Measurements from ENCODE around the gene RILP.

RILP gene

DNA sequence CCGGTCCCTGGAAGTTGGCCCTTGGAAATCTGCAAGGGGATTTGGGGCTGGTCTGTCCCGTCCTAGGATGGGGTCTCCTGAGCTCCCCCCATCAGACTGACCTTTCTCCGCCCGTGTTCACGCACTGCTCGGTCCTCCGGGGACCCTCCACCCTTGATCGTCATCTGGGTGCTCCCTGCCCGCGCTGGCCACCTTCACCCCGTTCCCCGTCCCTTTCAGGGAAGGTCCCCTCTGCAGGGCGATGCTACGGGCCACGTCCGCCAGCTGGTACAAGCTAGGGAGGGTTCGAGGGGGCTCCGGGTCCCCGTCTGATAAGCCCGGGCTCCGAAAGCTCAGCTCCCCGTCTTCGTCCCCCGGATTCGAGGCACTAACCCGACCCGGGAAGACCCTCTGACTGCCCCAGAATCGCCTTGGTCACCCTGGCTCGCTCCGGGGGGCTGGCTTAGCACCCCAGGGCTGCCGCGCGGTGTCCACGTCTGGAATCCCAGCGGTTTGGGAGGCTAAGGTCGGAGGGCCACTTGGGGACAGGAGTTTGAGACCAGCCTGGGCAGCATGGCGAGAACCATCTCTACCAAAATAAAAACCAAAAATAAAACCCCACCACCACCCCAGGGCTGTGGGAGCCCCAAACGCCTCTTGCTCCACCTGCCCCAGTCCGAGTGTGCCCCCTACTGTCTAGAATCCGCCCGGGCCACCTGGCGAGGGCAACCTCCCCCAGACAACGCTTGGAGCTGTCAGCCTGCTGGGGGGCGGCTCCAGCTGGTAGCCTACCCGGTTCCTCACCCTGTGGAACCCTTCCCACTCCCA lies 20.0 kb downstream of the RILP start:
- DNase-seq (ENCODE audit: low read depth), result no peak

DNA sequence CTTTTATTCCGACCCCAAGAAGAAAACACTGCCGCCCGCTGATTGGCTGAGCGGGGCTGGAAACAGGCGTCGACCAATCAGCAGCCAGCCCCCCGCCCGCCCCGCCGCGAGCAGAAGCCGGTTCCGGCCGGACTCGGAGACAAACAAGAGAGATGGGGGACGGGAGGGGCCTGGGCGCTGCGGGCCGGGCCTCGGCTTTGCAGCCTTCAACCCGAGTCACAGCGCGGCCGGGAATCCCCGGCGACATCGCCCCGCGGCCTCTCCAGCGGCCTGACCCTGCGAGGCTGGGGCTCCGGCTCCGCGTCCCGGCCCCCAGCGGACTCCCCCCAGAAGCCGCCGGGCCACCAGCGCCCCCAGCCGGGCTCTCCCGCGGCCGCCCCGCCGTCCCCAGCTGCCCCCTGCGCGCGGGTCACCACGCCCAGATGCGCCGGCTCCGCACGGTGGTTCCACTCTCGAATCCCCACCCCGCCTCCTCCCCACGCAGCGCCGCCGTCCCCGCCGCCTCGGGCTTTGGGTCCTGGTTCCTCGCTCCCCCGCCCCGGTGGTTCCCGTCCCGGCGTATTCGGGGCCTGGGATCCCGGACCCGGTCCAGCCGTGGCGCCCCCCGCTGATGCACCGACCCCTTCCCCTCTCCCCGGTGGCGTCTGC lies 20.7 kb downstream of the RILP start:
- peak; percentile 77 for DNase-seq (ENCODE audit: low read depth)

DNA sequence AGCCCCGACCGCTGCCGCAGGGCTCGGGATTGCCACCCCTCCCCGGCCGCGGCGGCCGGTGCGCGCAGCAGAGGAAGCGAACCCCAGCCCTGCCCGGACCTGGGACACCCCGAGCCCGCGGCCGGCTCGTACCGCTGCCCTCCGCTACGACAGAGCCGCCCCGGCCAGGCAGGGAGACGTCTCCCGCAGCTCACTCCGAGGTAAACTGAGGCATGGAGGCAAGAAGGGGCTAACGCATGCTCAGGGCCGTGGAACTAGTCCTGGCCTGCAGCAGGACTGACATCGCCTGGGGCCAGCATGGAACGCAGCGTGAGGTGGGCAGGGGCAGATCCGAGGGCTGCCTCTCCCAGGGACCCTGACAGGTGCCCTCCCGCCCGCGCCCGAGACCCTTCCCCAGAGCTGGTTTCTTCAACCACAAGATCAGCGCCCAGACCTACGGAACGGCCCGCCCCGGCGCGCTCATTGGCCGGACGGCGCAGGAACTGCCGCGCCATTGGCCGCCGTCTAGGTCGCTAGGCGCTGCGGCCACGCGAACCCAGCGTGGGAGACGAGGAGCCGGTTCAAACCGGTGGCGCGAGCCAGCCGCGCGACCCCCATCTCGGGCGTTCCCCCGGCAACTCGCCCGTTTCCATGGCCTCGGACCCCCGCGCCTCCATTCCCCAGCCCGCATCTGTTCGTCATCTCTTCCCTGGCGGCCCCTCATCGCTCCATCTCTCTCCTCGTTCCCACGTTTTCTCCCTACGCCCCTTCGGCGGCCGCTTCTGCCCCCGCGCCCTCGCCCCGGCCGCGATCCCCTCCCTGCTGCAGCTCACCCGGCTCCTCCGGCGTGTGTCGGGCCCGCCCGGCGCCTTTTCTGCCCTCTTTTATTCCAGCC lies 21.4 kb downstream of the RILP start, which contains the start of gene SLC43A2:
TSS of gene SLC43A2 (minus strand) at position 853 of the 874 bp plus-strand sequence. CDS start 960 bp downstream, outside the sequence.
- DNase-seq (ENCODE audit: low read depth), result no peak

DNA sequence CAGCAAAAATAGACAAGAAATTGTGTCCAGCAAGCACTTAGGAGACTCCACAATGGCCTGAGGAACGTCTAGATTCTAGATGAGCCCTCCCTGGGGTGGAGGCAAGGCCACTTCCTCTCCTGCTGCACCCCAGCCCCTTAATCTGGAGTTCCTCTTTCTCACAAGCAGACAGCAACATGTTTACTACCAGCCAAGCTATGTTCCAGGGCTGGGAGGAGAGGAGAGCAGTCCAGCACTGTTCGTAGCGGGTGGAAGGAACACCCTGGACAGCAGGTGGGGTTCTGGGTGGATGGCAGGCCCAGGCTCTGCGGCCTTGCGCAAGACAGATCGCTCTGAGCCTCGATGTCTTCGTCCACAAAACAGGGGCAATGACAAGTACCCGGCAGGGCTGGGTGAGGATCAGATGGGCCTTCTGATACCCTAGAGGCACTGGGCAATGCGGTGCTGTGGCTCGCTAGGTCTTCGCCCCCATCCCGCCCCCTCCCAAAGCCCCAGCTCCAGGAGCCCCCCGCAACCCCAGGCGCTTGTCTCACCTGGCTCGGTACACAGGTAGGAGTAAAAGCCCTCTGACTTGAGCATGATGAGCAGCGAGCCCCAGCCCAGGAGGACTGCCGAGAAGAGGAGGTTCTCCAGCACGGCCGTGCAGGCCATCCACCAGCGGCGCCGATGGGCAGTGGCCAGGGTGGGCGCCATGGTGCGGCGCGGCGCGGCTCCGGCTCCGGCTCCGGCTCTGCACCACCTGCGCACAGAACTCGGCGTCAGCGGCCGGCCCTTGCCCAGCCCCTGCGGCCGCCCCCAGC lies 22.3 kb downstream of the RILP start:
- DNase-seq (ENCODE audit: low read depth), result no peak

DNA sequence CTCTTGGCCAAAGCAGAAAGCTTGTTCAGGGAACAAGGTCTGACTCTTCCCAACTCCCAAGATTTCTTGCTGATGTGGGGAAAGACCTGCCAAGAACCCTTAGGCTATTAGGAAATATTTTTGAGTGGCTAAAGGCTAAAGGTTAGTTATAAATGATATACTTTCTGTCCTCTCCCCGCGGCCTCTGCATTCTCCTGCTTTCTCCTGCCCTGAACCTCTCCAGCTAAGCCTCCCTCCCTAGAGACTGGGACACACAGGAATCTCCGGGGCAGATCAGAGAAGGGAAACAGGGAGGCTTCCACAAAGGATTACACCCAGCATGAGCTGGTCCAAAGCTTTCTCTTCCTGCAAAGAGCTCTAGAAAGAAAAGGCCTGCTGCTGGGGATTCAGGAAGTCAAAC lies 23.3 kb downstream of the RILP start:
- no peak for DNase-seq (ENCODE audit: low read depth)

DNA sequence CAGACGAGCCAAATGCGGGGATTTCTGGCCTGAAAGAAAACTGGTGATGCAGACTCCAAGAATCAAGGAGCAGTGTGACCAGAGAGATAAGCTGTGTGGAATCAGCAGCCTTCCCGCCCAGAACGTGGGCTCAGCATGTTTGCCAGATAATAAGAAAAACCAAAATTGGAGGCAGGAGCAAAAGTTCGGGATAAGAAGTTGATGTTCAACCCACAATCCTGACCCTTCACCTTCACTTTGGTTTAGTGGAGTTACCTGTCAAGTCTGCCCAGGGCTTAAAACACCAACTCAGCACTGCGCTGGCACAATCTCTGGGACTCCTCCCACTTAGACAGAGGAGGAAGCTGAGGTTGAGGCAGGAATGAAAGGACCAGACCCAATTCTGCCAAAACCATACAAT lies 24.1 kb downstream of the RILP start:
- DNase-seq (ENCODE audit: low read depth), result no peak

DNA sequence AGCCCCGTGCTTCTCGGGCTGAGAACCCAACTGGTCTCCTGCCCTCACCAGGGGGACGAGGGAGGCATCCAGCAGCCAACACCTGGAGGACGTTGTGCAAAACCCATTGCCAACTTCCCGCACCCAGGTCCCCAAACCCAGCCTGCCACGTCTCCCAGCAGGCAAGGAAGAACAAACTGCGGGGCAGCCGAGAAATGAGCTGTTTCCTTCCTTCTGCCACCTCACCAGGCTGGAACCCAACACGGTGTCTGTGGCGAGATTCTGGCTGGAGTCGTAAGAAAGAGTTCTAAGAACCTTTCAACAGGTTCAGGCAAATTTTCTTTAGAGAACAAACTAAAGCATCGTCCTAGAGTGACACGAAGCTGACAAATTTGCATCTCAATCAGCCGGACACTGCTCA lies 24.6 kb downstream of the RILP start:
- DNase-seq (ENCODE audit: low read depth), result no peak

DNA sequence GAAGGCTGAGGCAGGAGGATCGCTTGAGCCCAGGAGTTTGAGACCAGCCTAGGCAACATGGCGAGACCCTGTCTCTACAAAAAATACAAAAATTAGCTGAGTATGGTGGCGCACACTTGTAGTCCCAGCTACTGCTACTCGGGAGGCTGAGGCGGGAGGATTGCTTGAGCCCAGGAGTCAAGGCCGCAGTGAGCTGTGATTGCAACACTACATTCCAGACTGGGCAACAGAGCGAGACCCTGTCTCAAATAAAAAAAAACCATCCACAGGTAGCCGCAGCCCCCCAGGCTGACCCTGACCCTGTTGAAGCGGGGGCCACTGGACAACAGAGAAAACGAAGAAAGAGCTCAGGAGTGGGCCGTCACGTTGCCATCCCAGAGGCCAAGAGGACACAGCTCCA lies 25.0 kb downstream of the RILP start:
- DNase-seq (ENCODE audit: low read depth), result no peak

DNA sequence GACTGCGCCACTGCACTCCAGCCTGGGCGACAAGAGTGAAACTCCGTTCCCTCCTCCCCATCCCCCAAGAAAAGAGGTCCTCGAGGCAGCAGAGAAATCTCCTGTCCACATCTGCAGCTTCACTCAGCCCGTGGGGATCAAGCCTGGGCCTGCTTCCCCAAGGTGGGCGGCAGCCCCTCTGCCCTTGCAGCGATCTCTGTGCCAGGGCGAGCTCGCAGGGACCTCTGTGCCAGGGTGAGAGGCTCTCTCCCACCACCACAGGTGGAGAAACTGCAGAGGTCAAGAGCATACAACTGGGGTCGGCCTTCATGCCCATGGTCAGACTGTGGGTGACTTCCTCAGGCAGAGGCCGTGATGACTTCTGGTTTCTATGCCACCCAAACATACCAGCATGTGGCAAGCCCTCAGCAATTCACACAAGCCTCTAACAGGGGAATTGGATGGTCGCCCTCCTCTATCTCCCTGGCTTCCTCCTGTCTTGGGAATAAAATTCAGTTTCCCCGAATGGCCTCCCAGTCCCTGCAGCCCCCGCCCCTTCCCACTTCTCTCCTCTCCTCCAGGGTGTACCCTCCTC lies 26.5 kb downstream of the RILP start:
- DNase-seq (ENCODE audit: low read depth), result no peak

DNA sequence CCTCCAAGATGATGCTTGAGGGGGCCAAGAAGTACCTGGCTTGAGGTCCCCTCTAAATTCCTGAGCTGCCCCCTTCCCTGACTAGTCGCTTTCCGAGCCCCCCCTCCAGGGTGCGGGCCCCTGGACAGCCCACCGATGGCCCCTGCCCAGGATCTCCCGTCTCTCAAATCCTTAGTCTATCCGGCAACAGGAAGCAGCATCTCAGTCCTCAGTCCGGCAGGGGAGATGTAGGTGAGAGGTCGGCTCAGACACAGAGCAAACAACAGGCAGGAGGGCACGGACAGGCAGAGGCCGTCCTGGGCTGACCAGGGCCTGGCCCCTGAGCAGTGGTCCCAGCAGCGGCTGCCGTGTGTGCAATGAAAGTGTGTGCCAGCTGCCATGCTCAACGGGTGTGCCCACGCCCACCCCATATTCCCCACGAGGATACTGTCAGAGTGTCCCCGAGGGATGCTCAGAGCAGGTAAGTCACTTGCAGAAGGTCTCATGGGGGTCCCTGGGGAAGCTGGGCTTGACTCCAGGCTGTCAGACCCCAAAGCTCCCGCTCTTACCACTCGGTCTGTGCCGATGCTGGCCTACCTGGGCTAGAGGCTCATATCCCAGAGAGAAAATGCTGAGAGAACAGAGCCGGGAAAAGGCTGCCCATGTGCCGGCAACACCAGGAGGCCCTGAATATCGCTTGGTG lies 28.3 kb downstream of the RILP start:
- no peak for DNase-seq (ENCODE audit: low read depth)

DNA sequence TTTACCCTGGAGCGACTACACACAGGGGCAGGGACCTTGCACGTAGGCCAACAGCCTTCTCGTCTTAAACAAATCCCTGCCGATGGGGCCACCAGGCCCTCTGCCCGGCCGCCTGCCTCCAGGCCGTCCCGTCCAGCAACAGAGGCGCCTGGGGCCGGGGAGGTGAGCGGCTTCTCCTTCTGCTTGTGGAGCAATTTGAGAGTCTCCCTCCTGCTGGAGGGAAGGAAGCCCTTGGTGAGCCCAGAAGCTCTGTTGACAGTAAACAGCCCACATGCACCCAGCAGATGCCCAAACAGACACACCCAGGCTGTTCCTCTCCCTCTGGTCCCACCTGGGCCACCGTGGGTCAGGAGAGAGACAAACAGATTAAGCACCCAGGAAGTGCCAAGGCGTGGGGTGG lies 29.2 kb downstream of the RILP start:
- DNase-seq (ENCODE audit: low read depth), result no peak

DNA sequence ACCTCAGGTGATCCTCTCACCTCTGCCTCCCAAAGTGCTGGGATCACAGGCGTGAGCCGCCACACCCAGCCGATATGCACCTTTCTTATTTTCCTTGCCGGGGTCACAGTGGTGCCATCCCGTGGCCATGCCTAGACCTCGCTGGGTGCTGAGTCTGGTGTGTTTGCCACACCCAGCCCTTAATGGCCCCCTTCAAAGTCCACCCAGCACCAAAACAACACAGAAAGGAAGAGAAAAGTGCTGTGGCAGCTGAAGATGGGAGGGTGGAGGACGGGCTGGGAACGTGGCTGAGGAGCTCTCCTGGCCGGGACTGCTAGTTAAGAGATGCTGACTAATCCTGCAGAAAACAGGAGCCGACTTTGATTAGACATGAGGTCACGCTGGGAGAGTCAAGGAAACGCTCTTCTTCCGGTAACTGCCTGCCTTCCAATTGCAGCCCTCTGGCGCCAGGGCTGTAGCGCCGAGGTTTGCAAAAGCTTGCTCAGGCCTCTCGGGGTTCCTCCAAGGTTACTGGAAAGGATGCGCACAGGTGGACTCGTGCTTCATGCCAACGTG lies 32.0 kb downstream of the RILP start:
- DNase-seq (ENCODE audit: low read depth), result peak; percentile 38

DNA sequence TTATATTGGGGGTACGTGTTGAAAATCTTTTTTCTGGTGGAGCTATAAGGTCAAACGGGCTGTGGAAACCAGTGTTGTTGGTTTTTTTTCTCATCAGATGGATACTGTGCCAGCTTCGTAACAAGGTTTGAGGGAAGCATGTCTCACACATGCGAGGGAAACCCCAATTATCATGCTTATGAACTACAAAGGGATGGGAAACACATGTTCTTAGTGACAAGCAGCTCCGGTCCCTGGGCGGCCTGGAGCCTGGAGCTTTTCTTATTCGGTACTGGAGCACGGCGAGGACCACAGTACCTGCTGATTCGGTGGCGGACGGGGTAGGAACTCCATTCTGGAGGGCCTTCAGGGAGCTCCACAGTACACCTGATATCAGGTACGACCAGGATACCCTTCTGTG lies 33.6 kb downstream of the RILP start:
- DNase-seq (ENCODE audit: low read depth), result no peak

DNA sequence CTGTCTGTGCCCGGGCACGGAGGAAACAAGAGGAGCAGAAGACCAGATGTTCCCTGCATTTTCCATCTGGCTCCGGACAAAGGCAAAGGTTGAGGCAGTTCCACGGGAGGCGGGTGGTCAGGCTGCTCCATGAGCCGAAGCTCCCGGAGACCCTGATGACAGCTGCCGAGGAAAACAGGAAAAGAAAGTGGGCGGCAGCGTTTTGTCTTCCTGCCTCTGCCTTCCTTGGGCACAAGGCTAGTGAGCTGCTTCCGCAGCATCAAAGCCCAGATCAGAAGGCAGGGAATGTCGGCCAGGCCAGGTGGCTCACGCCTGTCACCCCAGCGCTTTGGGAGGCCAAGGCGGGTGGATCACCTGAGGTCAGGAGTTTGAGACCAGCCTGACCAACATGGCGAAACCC lies 37.3 kb downstream of the RILP start:
- DNase-seq (ENCODE audit: low read depth), result no peak

DNA sequence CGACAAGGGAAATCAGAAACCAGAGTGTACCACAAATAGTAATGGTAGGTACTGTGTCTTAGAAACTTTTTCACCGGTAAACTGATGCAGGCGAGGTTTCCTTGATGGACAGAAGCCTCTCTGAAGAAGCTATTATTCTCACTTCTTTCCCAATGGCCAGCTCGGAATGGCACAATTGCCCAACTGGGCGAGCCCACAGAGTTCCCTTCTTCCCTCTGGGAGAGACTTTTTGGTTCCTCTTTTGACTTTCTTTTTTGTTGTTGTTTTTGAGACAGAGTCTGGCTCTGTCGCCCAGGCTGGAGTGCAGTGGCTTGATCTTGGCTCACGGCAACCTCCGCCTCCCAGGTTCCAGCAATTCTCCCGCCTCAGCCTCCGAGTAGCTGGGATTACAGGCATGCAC lies 38.0 kb downstream of the RILP start:
- no peak for DNase-seq (ENCODE audit: low read depth)

DNA sequence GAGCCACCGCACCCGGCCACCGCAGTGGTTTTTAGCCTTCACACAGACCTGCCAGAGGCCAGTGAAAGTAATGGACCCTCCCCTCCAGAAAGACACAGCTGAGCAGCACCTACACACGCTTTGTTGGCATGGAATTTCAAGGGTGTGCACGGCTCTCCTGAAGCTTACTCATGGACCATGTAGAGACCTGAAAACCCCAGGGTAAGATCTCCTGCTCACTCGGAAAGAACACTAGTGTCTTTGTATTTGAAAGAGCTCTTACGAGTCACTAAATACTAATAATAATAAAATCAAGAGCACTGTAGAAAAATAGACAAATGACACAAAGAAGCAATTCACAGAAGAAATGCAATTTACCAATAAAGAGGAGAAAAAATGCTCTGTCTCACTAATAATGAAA lies 41.0 kb downstream of the RILP start:
- DNase-seq (ENCODE audit: low read depth), result no peak

DNA sequence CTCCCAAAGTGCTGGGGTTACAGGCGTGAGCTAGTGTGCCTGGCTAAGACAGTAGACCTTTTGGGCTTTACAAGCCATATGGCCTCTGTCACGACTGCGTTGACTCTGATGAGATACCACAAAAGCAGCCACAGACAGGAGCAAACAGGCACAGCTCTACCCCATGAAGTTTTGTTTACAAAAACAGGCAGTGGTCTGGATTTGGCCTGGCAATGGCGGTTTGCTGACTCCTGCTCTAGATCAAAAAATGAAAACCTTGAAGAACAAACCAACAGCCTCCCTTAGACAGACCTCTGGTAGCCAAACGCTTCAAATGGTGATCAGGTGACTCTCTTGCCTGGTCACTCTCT lies 41.7 kb downstream of the RILP start:
- DNase-seq (ENCODE audit: low read depth), result no peak

DNA sequence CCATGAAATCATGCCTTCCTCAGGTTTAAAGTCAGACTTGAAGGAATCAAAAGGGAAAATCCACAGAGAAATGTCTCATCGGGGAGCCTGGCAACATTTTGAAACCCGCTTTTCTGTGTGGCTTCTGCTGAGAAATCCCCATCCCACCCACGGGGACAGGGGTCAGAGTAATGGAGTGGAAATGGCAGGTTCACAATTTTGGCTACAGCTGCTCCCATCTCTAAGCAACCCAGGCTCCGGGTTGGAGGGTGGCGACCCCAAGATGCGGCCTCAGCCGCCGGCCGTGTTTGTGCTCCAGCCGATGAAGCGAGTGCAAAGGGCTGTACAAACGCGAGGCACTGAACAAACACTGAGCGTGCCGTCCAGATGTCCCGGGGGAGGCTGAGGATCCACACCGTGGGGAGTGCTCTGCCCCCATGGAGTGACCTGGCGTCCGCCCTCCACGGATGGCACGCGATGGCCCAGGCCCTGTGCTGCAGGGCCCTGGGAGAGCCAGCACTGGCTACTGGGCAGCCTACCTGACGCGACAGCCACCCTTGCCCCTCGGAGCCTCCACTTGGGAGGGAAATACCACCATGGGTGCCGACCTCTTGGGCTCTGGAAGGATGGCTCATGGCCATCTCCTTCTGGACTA lies 43.2 kb downstream of the RILP start:
- no peak for DNase-seq (ENCODE audit: low read depth)

DNA sequence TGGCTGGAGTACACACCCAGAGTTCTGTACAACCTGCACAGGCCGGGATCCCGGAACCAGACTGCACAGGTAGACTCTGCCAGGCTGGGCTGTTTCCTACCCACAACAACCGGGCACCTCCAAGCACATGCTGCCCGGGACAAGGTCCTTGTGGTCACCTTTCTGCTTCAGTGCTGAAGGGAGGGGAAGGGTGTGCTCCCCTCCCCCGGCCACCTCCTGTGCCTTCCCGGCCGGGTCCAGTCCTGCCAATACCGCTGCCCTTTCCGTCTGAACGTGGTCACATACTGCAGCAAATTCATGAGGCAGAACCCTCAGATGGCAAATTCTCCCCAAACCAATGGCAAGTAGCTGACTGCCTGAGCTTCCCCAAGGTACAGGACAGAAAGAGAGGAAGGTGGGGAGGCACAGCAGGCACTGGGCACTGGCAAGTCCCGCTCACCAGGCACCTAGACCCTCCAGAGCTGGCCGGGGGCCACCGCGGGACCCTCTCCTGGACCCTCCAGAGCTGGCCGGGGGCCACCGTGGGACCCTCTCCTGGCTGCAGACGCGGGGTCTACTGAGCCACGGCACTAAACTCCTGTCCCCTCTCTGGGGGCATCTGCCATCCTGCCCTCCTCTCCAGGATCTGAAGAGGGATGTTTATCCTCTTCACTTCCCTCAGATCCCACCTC lies 43.9 kb downstream of the RILP start:
- no peak for DNase-seq (ENCODE audit: low read depth)

Data from HS-5 (cell line).